HepG2 (cell line): Measurements from ENCODE around the gene DHRS1. TPM values are rescaled to one million over a fixed set of nuclear protein-coding genes. Genes with fewer than 3 reads are reported as not detected.

Experiments used
- ARID2 ChIP-seq: sonication (generic); formaldehyde crosslinking; IDR thresholded peaks from 2 replicates; pipeline ENCODE4 v1.8.1; 2022; ENCODE audit warnings: mild to moderate bottlenecking, missing genetic modification reagents, borderline replicate concordance
- DMAP1 ChIP-seq: IDR thresholded peaks from 2 replicates; pipeline ENCODE4 v1.6.1; 2016
- GABPA ChIP-seq, 2 experiments: IDR thresholded peaks; 2 replicates each; pipeline ENCODE4 v1.6.1; 2011 to 2016; ENCODE audit warnings: low read depth in 2 of 2, low read length in 1 of 2, missing biosample characterization in 1 of 2, missing genetic modification characterization in 1 of 2
- LBX2 ChIP-seq: sonication (generic); formaldehyde crosslinking; IDR thresholded peaks from 2 replicates; pipeline ENCODE4 v1.5.0; 2020; ENCODE audit warnings: missing genetic modification reagents, mild to moderate bottlenecking, borderline replicate concordance
- MIER3 ChIP-seq: IDR thresholded peaks from 2 replicates; pipeline ENCODE4 v1.6.1; 2016; ENCODE audit warnings: missing compliant biosample characterization, borderline replicate concordance
- NCOA5 ChIP-seq: sonication (generic); formaldehyde crosslinking; IDR thresholded peaks from 2 replicates; pipeline ENCODE4 v1.4.0; 2020; ENCODE audit warnings: missing genetic modification reagents
- NR1H2 ChIP-seq: sonication (generic); formaldehyde crosslinking; IDR thresholded peaks from 2 replicates; pipeline ENCODE4 v1.8.1; 2022; ENCODE audit warnings: low read depth, missing genetic modification reagents, borderline replicate concordance
- PCBP1 ChIP-seq: fragments of 200-400 bp; formaldehyde crosslinking; IDR thresholded peaks from 2 replicates; pipeline ENCODE4 v1.6.1; 2017; ENCODE audit warnings: mild to moderate bottlenecking, low read depth, low read length, borderline replicate concordance
- SUZ12 ChIP-seq: fragments of 150-350 bp; IDR thresholded peaks from 2 replicates; pipeline ENCODE4 v1.6.1; 2014; ENCODE audit warnings: low read depth, low read length
- TEF ChIP-seq: sonication (generic); formaldehyde crosslinking; IDR thresholded peaks from 2 replicates; pipeline ENCODE4 v1.5.0; 2020; ENCODE audit warnings: missing genetic modification reagents
- ZBTB2 ChIP-seq: sonication (generic); formaldehyde crosslinking; IDR thresholded peaks from 2 replicates; pipeline ENCODE4 v1.8.0; 2022; ENCODE audit warnings: low read depth, missing genetic modification reagents
- ZBTB44 ChIP-seq: sonication (generic); formaldehyde crosslinking; IDR thresholded peaks from 2 replicates; pipeline ENCODE4 v1.4.0; 2020; ENCODE audit warnings: missing genetic modification reagents
- ZFP37 ChIP-seq: sonication (generic); formaldehyde crosslinking; IDR thresholded peaks from 2 replicates; pipeline ENCODE4 v1.4.0; 2020; ENCODE audit warnings: missing genetic modification reagents, borderline replicate concordance
- ZNF230 ChIP-seq: sonication (generic); formaldehyde crosslinking; IDR thresholded peaks from 2 replicates; pipeline ENCODE4 v1.4.0; 2020; ENCODE audit warnings: mild to moderate bottlenecking, missing genetic modification reagents
- ZNF264 ChIP-seq: sonication (generic); formaldehyde crosslinking; IDR thresholded peaks from 2 replicates; pipeline ENCODE4 v1.4.0; 2020; ENCODE audit warnings: missing genetic modification reagents
- ZNF33B ChIP-seq: sonication (generic); formaldehyde crosslinking; IDR thresholded peaks from 2 replicates; pipeline ENCODE4 v1.5.1; 2020; ENCODE audit warnings: mild to moderate bottlenecking, missing genetic modification reagents
- ZNF570 ChIP-seq: sonication (generic); formaldehyde crosslinking; IDR thresholded peaks from 2 replicates; pipeline ENCODE4 v1.4.0; 2020; ENCODE audit warnings: mild to moderate bottlenecking, missing genetic modification reagents, borderline replicate concordance
- ZNF589 ChIP-seq: sonication (generic); formaldehyde crosslinking; conservative IDR thresholded peaks from 2 replicates; pipeline ENCODE4 v1.8.0; 2022; ENCODE audit warnings: mild to moderate bottlenecking, moderate library complexity, missing genetic modification reagents
- ZNF670 ChIP-seq: sonication (generic); formaldehyde crosslinking; IDR thresholded peaks from 2 replicates; pipeline ENCODE4 v1.8.0; 2022; ENCODE audit warnings: mild to moderate bottlenecking, missing genetic modification reagents, borderline replicate concordance
- ZNF720 ChIP-seq: sonication (generic); formaldehyde crosslinking; IDR thresholded peaks from 2 replicates; pipeline ENCODE4 v1.4.0; 2020; ENCODE audit warnings: missing genetic modification reagents
- ZNF773 ChIP-seq: sonication (generic); formaldehyde crosslinking; IDR thresholded peaks from 2 replicates; pipeline ENCODE4 v1.4.0; 2020; ENCODE audit warnings: missing genetic modification reagents, borderline replicate concordance
- ZNF780A ChIP-seq: sonication (generic); formaldehyde crosslinking; IDR thresholded peaks from 2 replicates; pipeline ENCODE4 v1.8.0; 2022; ENCODE audit warnings: mild to moderate bottlenecking, missing genetic modification reagents, moderate library complexity
- ZSCAN25 ChIP-seq: sonication (generic); formaldehyde crosslinking; IDR thresholded peaks from 2 replicates; pipeline ENCODE4 v1.8.0; 2022; ENCODE audit warnings: mild to moderate bottlenecking, missing genetic modification reagents
- polyA plus RNA-seq, 8 experiments: library from polyadenylated mRNA; depleted of rRNA in 3 of 8; stranded (reverse) in 7 of 8; unstranded in 1 of 8; fragments of >200 nt; fragmentation: Illumina TruSeq in 4 of 8; extraction: Trizol in 4 of 8; gene quantifications; 2 replicates each; pipeline versions ENCODE4 v1.2.1 to v1.2.3, GENCODE V29; 2011 to 2016; ENCODE audit warnings: low read depth in 4 of 8, missing spikeins in 1 of 8, mixed read lengths in 1 of 8; ENCODE audit not compliant: insufficient read depth in 1 of 8
- total RNA-seq, 5 experiments: library from RNA; depleted of rRNA; stranded (reverse); fragments of >200 nt; fragmentation: Illumina TruSeq; extraction: Trizol; gene quantifications; 2 replicates each; pipeline ENCODE4 v1.2.3, GENCODE V29; 2016; ENCODE audit warnings: low read depth in 1 of 5
- TF ChIP-seq, protein P1 (sequence below): sonication (generic); formaldehyde crosslinking; IDR thresholded peaks from 2 replicates; pipeline ENCODE4 v1.4.0; 2020; ENCODE audit warnings: missing genetic modification reagents

DHRS1 gene
- total and polyA plus RNA-seq, 2 of the 13 experiments (the other 11 are each of a cell fraction or from before 2014, with no cell fraction given), result 49.8 to 60.8 TPM

- TF ChIP-seq ZNF773 (no peak), ZBTB2 (no peak), NCOA5 (CRISPR knock-in tag) (no peak), ZFP37 (CRISPR knock-in tag) (peak; percentile 85; the same call in 1 of the 2 replicates), LBX2 (CRISPR knock-in tag) (no peak), ZNF570 (no peak), ZNF780A (no peak), GABPA (IDR thresholded peaks at IDR 0.05; ENCODE audit: low read depth, low read length) (no peak), GABPA (CRISPR knock-in tag; IDR thresholded peaks at IDR 0.05; ENCODE audit: low read depth) (peak; percentile 30; the same call in 1 of the 2 replicates), ZNF720 (no peak), ZNF33B (CRISPR knock-in tag) (no peak), NR1H2 (CRISPR knock-in tag) (no peak), ZNF589 (CRISPR knock-in tag) (no peak), SUZ12 (no peak), ZNF264 (CRISPR knock-in tag) (no peak), ZNF230 (CRISPR knock-in tag) (0 out of 2 replicates have a peak, but pooled peaks have one; percentile 51), DMAP1 (CRISPR knock-in tag) (peak; percentile 58; the same call in 1 of the 2 replicates), TEF (CRISPR knock-in tag) (no peak), ZSCAN25 (CRISPR knock-in tag) (no peak; the same call in 1 of the 2 replicates), ZBTB44 (CRISPR knock-in tag) (no peak), ARID2 (CRISPR knock-in tag) (no peak; the same call in 1 of the 2 replicates), MIER3 (no peak), PCBP1 (no peak), ZNF670 (no peak)
- TF ChIP-seq, protein P1, sequence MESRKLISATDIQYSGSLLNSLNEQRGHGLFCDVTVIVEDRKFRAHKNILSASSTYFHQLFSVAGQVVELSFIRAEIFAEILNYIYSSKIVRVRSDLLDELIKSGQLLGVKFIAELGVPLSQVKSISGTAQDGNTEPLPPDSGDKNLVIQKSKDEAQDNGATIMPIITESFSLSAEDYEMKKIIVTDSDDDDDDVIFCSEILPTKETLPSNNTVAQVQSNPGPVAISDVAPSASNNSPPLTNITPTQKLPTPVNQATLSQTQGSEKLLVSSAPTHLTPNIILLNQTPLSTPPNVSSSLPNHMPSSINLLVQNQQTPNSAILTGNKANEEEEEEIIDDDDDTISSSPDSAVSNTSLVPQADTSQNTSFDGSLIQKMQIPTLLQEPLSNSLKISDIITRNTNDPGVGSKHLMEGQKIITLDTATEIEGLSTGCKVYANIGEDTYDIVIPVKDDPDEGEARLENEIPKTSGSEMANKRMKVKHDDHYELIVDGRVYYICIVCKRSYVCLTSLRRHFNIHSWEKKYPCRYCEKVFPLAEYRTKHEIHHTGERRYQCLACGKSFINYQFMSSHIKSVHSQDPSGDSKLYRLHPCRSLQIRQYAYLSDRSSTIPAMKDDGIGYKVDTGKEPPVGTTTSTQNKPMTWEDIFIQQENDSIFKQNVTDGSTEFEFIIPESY (CRISPR knock-in tag), result peak; percentile 99
Observed at GRCh38 chr14:24252289-24253124, 47.1 kb downstream of the DHRS1 start (continued).
